GM18505 (cell line): Measurements from ENCODE around the gene RNF217.

Experiments used
- ATAC-seq: cut with Tn5 transposase; IDR thresholded peaks from one replicate; pipeline ENCODE4 v1.9.1; 2021; ENCODE audit not compliant: unreplicated experiment
- POLR2A ChIP-seq: IDR thresholded peaks from 4 replicates; pipeline ENCODE4 v1.6.1; 2011; ENCODE audit warnings: borderline replicate concordance; ENCODE audit not compliant: insufficient read depth, insufficient read length; ENCODE audit errors: extremely low read depth

RNF217 gene

DNA sequence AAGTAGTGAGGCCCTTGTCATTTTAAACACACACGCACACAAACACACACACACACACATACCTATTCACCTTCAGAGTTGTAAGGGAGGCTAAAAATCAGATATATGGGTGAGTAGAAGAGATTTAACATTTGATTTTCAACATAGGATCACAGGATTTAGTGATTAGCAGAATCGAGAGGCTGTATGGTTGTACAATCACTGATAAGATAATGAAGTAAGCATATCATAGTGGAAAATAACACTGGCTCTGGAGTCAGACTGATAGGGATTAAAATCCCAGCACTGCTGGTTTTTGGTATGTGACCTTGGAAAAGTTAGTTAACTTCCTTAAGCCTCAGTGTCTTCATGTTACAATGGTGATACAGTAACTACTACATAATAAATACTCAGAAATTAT lies 40.8 kb downstream of the RNF217 start:
- TF ChIP-seq POLR2A: no peak
- ATAC-seq: no peak

DNA sequence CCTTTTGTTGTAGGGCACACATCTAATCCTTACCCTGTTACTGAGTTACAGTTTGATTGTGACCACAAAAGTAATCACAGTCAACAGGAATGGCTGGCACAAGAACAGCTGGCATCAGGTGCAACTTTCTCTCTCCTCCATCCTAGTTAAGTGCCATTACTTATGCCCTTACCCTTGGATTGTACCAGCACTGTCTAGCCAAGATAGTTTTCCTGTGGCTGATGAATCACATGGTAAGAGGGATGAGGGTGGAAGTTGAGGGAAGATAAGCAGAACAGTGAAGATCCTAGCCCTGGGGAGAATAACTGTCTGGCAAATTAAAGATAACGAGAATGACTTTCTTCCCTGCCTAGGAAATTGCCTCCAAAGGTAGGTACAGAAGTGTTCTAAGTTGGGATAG lies 42.0 kb downstream of the RNF217 start:
- no peak for ATAC-seq
- no peak for TF ChIP-seq POLR2A

DNA sequence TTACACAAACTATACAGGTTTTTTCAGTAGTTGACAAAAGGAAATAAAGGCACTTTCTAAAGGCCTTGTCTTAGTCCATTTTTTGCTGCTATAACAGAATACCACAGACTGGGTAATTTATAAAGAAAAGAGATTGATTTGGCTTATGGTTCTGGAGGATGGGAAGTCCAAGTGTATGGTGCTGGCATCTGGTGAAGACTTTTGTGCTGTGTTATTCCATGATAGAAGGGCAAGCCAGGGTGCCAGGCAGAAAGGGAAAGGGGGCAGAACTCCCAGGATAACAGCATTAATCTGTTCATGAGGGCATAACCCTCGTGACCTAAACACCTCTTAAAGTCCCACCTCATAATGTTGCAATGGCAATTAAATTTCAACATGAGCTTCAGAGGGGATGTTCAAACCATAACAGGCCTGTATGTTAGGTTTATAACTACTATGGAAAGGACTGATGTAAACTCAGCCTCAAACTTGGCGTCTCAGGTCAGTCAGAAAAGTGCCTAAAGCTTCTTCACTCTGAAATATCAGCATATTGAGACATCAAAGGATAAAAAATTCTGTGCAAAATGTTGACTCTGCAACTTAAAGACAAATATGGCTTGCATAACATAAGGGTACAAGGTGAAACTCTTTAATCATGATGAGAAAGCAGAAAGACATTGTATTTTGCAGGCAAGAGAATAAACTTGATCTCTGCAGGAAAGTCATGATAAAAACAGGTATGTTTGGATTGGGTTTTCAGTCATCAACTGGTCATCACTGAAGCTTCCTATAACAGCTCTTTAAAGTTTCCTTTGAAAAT lies 42.8 kb downstream of the RNF217 start:
- TF ChIP-seq POLR2A: no peak
- ATAC-seq: no peak

DNA sequence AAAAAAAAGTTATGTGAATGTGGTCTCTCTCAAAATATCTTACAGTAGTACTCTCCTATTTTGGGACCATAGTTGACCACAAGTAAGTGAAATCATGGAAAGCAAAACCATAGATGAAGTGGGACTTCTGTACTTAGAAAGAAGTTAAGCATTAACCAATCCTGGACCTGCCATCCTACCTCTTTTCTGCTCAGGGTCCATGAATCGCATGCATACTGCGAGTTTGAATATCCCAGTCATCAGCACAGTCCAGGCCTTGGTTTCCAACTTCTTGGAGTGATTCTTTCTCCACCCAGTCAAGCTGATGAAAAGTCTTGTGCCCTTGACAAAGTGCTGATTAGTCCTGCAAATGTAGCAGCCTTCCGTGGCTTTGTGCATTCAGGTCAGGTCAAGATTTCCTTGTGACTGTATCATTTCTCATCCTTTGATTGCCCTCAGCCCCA lies 46.0 kb downstream of the RNF217 start:
- ATAC-seq: no peak
- TF ChIP-seq POLR2A: no peak

DNA sequence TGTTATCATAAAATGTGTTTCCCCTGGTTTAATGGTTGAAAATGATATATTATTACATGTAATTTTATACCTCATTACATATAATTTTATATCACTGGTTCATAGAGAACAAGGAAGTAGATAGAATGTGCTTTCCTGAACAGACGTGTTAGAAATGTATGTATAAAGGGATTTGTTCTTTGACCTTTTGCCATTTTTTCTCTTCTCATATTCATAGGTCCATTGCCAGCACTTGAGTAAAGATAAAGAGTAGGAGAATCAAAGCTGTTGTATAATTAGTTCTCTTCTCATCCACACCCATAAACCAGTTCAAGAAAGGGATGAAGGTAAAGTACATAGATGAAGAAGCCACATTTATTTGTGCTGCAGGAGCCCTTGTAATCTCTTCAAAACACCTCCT lies 46.7 kb downstream of the RNF217 start:
- ATAC-seq: no peak
- no peak for TF ChIP-seq POLR2A

DNA sequence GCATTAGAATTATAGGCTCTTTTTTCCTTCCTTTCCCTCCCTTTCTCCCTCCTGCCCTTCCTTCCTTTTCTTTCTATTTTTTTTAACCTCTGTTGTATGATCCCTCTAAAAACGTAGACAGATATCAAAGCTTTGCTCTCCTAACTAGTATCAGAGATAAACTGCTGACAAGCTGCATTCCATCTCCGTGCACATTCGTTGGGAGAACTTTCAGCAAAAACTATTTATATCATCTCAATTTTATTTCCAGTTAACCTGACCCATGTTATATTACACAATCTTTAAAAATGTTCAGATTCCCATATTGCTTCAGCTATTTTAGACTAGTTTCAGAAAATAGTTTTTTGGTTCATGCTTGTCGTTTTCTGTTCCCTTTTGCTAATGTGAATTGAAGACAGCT lies 47.3 kb downstream of the RNF217 start:
- TF ChIP-seq POLR2A: no peak
- ATAC-seq: no peak

DNA sequence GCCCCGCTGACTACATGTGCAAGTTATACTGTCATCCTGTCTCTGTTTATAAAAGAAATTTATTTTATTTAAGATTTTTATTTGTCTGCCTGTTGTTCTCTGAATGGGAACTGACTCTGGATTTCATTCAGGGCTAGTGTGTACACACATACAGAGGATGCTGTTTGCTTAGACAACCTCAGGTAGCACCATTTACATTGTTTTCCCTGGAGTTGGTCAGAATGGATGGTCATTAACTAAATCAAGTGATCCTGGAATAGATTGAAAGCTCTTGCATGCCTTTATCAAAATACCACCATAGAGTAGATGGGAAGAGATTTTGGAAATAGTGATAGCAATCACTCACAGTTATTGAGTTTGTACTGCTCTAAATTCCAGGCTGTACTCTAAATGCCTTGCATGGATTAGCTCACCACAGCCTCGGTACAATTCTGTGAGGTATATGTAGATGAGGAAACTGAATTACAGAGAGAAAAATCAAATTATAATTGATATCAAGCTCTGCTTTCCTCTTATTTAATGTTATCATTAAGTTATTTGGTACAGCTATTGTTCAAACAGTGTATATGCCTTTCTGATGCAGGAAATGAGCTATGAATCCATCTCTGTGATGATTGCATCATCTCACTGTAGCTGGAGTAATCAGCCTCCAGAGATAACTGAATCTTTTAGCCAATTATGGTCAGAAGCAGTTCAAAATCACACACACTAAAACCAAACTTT lies 51.9 kb downstream of the RNF217 start:
- ATAC-seq: no peak
- no peak for TF ChIP-seq POLR2A

DNA sequence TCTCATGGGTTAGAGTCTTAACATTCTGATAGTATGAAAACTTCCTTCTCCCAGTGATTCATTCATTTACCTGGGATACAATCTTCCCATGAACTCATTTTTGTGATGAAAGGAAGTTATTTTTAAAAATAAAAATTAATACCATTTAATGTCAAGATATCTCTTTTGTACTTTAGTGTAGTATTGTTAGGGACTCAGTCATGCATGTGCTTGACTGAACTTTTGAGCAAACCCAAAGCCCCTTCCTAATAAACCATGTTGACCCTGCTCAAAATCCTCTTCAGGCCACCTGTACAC lies 52.4 kb downstream of the RNF217 start:
- ATAC-seq: no peak
- TF ChIP-seq POLR2A: no peak

DNA sequence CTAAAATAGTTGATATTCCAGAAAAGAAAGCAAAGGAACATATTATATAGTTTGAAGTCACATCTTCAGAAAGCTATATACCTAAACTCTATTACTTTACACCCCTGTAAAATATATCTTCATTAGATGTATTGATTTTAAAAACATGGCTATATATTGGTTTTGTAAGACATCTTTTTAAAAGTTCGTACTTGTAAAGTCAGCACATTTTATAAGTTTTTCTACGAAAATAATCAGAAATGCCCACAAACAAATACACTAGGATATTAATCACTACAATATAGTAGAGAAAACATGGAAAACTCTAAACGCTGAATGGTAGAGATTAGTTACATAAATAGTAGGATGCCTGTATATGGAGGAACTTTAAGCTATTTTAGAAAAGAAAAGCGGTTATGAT lies 52.9 kb downstream of the RNF217 start:
- no peak for TF ChIP-seq POLR2A
- ATAC-seq: no peak

DNA sequence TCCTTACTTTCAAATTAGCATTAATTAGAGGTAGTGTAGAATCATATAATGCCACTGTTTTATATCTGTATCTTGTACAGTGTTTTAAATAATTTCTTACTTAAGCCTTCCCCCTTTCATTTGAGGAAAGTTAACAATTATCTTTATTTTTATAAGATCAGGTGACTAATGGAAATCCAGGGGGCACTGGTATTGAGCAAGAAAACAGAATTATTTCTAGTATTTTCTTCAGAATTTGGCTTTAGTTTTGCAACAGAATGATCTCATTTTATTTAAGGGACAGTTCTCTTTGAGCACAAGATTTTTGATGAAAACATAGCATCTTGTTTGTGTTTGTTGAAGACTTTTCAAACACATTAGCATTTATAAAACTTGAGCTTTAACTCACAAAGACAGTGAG lies 55.9 kb downstream of the RNF217 start:
- ATAC-seq: no peak

DNA sequence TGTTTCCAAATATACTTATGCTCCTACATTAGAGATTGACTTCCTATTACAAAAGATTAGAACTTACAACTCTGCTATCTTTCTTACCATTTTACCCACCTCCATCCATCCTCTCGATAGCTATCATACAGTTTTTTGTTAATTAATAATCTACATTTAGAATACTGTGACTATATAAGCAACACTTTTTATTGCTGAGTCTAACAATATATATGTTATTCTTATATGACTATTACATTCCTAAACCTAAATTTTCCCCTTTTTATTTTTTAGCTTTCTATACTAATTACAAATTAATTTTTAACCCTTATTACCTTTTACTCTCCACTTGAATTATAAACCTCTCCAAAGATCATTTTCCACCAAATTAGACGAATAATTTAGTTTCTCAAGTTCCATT lies 57.0 kb downstream of the RNF217 start:
- no peak for TF ChIP-seq POLR2A
- no peak for ATAC-seq

More for the DNA sequence above, 55.9 kb downstream of the RNF217 start:
- TF ChIP-seq POLR2A: no peak

DNA sequence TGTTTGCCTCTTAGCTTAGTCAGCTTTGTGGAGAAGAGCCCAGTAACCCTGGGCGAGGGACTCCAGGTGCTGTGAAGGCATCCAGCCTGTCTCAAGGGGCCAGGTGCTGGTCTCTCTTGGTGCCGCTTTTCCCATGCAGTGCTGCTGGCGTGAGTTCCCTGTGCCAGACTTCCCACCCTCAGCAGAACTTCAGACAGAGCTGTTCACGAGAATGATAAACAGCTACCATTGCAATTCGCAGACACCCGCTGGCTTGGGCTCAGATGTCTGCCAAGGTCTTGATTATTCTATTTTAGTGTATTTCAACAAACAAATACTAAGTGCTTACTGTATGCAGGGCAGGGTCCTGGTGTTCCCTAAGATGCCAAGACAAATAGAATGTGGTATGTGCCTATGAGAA lies 57.7 kb downstream of the RNF217 start:
- TF ChIP-seq POLR2A: no peak
- no peak for ATAC-seq

DNA sequence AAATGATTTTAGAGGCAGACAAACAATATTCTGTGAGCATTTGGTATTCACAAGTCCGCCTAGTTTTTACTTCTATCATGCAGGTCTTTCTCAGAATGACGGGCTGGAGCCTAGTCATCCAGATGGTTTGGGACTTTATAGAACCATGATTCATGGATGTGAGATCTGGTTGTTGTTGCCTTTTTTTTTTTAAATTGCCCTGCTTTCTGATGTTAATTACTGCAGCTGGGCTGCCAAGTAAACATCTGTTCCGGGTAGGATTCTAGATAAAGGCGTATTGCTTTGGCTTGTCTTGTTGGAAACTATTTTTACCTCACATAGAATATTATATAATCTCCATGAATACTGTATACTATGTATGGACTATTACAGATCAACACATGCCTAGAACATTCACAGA lies 58.1 kb downstream of the RNF217 start:
- TF ChIP-seq POLR2A: no peak
- no peak for ATAC-seq

DNA sequence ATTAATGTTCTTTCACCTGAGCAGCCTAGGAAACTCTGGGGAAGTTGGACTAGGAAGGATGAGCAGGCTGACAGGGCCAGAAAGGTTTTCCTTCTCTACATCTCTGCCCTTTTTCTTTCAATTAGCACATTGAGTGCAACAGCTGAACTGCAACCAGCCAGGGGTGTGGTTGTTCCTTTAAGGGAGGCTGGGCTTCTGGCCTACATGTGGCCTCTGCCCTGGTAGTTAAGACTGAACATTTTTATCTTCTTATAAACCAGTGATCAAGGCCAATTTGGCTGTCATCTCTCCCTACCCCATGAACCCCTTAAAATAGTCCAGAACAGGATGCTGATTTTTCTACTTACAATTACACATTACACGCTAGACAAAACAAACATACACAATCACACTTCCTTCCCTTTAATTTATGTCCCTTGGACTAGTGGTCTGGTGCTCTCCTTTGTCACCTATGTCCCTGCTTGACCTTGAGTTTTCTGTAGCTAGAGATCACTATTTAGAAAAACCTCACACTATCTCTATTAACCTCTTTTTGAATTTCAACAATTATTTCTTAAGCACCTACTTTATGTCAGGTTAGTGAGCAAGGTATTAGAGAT lies 60.3 kb downstream of the RNF217 start:
- no peak for TF ChIP-seq POLR2A
- no peak for ATAC-seq
